ENCODE data around the gene SLC25A21. TPM values are rescaled to one million over a fixed set of nuclear protein-coding genes. Genes with fewer than 3 reads are reported as not detected.

The SLC25A21 gene
- total RNA-seq, 5 donors from 2014 or later (not counting 1 experiment from before 2014, with no cell fraction given), result not detected

DNA sequence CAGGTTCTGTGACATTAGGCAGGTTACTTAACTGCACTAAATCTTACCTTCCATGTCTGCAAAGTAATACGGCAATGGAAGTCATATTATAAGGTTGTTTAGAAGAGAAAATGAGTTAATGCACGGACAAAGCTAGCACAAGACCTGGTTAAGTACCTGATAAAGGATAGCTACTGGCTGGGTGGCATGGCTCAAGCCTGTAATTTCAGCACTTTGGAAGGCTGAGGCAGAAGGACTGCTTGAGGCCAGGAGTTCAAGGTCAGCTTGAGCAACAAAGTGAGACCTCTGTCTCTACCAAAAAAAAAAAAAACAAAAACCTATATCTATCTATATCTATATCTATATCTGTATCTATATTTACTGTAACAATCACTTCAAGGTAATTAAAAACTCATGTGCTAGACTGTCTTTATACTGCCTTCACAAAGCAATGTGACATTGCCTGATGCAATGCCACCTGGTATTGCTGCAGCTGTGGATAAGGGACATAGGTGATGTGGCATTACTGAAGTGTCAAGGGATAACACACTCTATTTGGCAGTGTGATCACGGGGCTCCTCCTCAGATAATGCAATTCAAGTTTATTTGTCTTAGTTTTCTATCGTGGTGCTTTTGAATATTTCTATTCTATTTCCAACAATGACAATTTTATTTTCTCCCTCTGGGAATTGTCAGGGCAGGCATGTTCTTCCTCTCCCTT, 403.6 kb downstream of the SLC25A21 start:
- no peak overlapping the region for H3K27ac Mint-ChIP-seq
- ChIA-PET CTCF (no interaction called here), POLR2A (interaction anchor here in 1 of 2 donors (0.6 kb wide), 1 partner anchor 14 kb away, joined by 4 read pairs; no protein-coding TSS in a partner anchor)
- ATAC-seq (replicated peaks in 1 of 4) (no peak), DNase-seq (no peak)
- H3K4me3 Mint-ChIP-seq, result no peak overlapping the region
- Histone ChIP-seq H3K9me3 (no peaks in the 10 kb centered on the region), H3K27ac (ENCODE audit: low read length) (no peak overlapping the region), H3K4me1 (ENCODE audit: control insufficient read depth in 1 of 2, extremely low read depth in 1 of 2, insufficient read depth in 2 of 2, low read length in 2 of 2) (no peaks in the 10 kb centered on the region), H3K36me3 (ENCODE audit: control insufficient read depth in 2 of 2, extremely low read depth in 1 of 2, insufficient read depth in 1 of 2, low read length in 1 of 2) (no peaks in the 10 kb centered on the region), H3K4me3 (ENCODE audit: control insufficient read depth in 1 of 2, extremely low read depth in 1 of 2, low read length in 1 of 2) (no peak overlapping the region), H3K27me3 (replicated peaks in 1 of 2; ENCODE audit: control insufficient read depth in 2 of 2, extremely low read depth in 1 of 2, insufficient read depth in 2 of 2, low read length in 1 of 2) (no peaks in the 10 kb centered on the region)
- H3K4me1 Mint-ChIP-seq, result no peaks in the 10 kb centered on the region
- 88% methylated on average over 1 of the region's 4 CpGs for WGBS (ENCODE audit: insufficient coverage)
- H3K36me3 Mint-ChIP-seq, result no peaks in the 10 kb centered on the region
- H3K27me3 Mint-ChIP-seq, result no peaks in the 10 kb centered on the region
- H3K9me3 Mint-ChIP-seq, result peaks cover 0 to 3% (median 3%) of the 10 kb centered on the region in 3 donors

DNA sequence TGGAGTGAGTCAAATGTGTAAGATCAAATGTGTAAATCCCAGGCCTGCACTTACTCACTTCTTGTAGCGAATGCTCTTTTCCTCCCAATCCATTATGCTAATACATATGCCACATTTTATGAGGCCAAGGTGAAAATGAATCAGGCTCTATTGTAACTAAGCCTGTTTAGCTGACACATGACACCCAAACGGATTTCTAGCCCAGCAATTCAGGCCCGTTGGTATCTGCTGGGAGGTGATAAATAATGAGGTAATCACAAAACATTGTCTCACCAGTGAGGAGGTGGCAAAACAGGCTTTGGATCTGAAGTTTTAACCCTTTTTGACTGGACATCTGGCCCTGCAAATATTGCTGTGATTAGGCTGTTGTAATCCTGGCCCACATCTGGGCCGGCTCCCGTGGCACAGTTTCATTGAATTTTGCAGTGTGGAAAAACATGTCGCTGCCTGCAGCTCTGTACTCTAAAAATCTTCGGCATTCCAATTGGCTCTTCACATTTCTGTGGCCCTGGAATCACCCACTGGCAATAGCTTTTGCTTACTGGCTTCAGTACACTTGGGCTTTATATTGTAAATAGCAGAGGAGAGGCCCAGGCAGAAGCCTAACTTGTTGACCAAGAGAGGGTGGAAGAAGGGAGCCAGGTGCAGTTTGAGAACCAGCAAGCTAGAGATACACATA, 404.7 kb downstream of the SLC25A21 start:
- no peaks in the 10 kb centered on the region for H3K4me1 Mint-ChIP-seq

DNA sequence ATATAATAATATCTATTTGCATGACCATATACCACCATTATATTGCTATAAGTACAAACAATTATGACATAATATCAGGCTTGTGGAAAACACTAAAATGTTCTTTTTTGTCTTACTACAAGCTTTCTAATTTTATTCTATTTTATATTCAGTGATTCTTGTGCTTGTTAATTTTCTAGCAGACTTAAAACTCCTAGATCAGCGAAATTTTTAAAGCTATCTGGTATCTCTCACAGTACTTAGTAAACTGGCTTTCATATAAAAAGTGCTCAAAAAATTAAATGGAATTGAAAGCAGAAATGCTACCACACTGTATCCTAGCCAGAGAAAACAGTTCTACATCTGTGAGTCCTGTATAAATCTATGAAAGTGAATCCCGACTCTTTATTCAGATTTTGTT, 405.4 kb downstream of the SLC25A21 start:
- no peak for ATAC-seq (replicated peaks in 1 of 4)
- WGBS (ENCODE audit: insufficient coverage), result 100% methylated on average over 1 of the region's 2 CpGs
- no peaks in the 10 kb centered on the region for H3K27me3 Mint-ChIP-seq
- no peaks in the 10 kb centered on the region for H3K9me3 ChIP-seq
- no peaks in the 10 kb centered on the region for H3K36me3 ChIP-seq (ENCODE audit: control insufficient read depth in 2 of 2, extremely low read depth in 1 of 2, insufficient read depth in 1 of 2, low read length in 1 of 2)
- no peak overlapping the region for H3K27ac ChIP-seq (ENCODE audit: low read length)
- H3K4me3 ChIP-seq (ENCODE audit: control insufficient read depth in 1 of 2, extremely low read depth in 1 of 2, low read length in 1 of 2), result no peak overlapping the region
- no peak overlapping the region for H3K27ac Mint-ChIP-seq
- H3K9me3 Mint-ChIP-seq, result peaks cover 0 to 3% (median 3%) of the 10 kb centered on the region in 3 donors
- no peaks in the 10 kb centered on the region for H3K4me1 ChIP-seq (ENCODE audit: control insufficient read depth in 1 of 2, extremely low read depth in 1 of 2, insufficient read depth in 2 of 2, low read length in 2 of 2)
- ChIA-PET CTCF (no interaction called here), POLR2A (interaction anchor here in 1 of 2 donors (0.5 kb wide), 1 partner anchor 767 kb away, joined by 3 read pairs; no protein-coding TSS in a partner anchor)
- DNase-seq, result no peak
- H3K4me1 Mint-ChIP-seq, result no peaks in the 10 kb centered on the region
- H3K4me3 Mint-ChIP-seq, result no peak overlapping the region
- H3K36me3 Mint-ChIP-seq, result no peaks in the 10 kb centered on the region
- H3K27me3 ChIP-seq (replicated peaks in 1 of 2; ENCODE audit: control insufficient read depth in 2 of 2, extremely low read depth in 1 of 2, insufficient read depth in 2 of 2, low read length in 1 of 2), result no peaks in the 10 kb centered on the region

More for the DNA sequence above, 404.7 kb downstream of the SLC25A21 start:
- no peaks in the 10 kb centered on the region for H3K27me3 Mint-ChIP-seq
- ChIA-PET CTCF (no interaction called here), POLR2A (no interaction called here)
- Histone ChIP-seq H3K4me3 (ENCODE audit: control insufficient read depth in 1 of 2, extremely low read depth in 1 of 2, low read length in 1 of 2) (no peak overlapping the region), H3K4me1 (ENCODE audit: control insufficient read depth in 1 of 2, extremely low read depth in 1 of 2, insufficient read depth in 2 of 2, low read length in 2 of 2) (no peaks in the 10 kb centered on the region), H3K36me3 (ENCODE audit: control insufficient read depth in 2 of 2, extremely low read depth in 1 of 2, insufficient read depth in 1 of 2, low read length in 1 of 2) (no peaks in the 10 kb centered on the region), H3K27me3 (replicated peaks in 1 of 2; ENCODE audit: control insufficient read depth in 2 of 2, extremely low read depth in 1 of 2, insufficient read depth in 2 of 2, low read length in 1 of 2) (no peaks in the 10 kb centered on the region), H3K9me3 (no peaks in the 10 kb centered on the region), H3K27ac (ENCODE audit: low read length) (no peak overlapping the region)
- no peak overlapping the region for H3K27ac Mint-ChIP-seq
- no peak for DNase-seq
- 87% methylated on average over 5 of the region's 7 CpGs for WGBS (ENCODE audit: insufficient coverage)
- no peak overlapping the region for H3K4me3 Mint-ChIP-seq
- no peak for ATAC-seq (replicated peaks in 1 of 4)
- no peaks in the 10 kb centered on the region for H3K36me3 Mint-ChIP-seq
- peaks cover 0 to 3% (median 3%) of the 10 kb centered on the region in 3 donors for H3K9me3 Mint-ChIP-seq

DNA sequence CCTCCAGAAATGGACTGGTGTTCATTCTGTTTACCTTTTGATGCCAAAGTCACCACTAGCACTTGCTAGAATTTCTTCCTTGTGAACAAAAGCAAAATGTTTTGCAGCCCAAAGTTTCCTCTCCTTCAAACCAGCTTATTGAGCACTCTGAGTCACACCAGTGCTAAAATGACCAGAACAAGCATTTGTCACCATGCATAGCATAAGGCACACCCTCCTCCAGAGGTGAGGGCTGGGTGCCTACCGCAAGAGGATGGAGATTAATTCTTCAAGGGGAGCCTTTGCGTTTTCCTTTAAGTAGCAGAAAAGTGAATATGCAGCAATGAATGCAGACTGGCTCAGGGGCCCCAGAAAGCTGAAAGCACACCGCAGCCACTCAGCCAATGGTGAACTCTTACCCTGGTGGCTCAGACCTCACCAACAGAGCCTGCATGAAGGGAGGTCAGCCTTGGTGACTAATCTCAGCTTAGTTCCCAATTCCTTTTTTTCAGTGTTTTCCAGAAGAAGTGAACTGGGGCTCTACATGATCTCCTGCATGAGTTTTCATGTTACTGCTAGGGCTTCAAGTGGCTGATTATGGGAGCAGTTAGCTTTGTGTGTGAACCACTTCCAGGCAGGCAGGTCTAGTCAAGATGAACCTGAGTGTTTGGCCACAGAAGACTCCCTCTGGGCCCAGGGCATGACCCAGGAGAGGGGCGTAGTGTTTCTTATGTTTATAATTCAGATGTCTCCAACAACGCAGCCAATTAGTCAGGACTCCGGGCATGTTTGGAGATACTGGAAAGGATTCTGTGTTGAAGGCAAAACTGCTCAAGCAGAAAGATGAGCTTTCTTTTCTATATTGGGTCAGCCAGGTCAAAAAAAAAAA, 414.4 kb downstream of the SLC25A21 start:
- DNase-seq, result no peak
- peaks cover 7 to 14% (median 11%) of the 10 kb centered on the region in 3 donors for H3K9me3 Mint-ChIP-seq
- no peaks in the 10 kb centered on the region for H3K4me1 ChIP-seq (ENCODE audit: control insufficient read depth in 1 of 2, extremely low read depth in 1 of 2, insufficient read depth in 2 of 2, low read length in 2 of 2)
- no peak overlapping the region for H3K27ac Mint-ChIP-seq
- H3K27me3 ChIP-seq (replicated peaks in 1 of 2; ENCODE audit: control insufficient read depth in 2 of 2, extremely low read depth in 1 of 2, insufficient read depth in 2 of 2, low read length in 1 of 2), result no peaks in the 10 kb centered on the region
- H3K4me3 ChIP-seq (ENCODE audit: control insufficient read depth in 1 of 2, extremely low read depth in 1 of 2, low read length in 1 of 2), result no peak overlapping the region
- ChIA-PET POLR2A (no interaction called here), CTCF (interaction anchor here in 1 of 2 donors (0.6 kb wide), 1 partner anchor 1202 kb away, joined by 7 read pairs; no protein-coding TSS in a partner anchor)
- 86% methylated on average over 4 of the region's 6 CpGs for WGBS (ENCODE audit: insufficient coverage)
- H3K27me3 Mint-ChIP-seq, result no peaks in the 10 kb centered on the region
- no peaks in the 10 kb centered on the region for H3K36me3 ChIP-seq (ENCODE audit: control insufficient read depth in 2 of 2, extremely low read depth in 1 of 2, insufficient read depth in 1 of 2, low read length in 1 of 2)
- H3K36me3 Mint-ChIP-seq, result no peaks in the 10 kb centered on the region
- H3K9me3 ChIP-seq, result no peaks in the 10 kb centered on the region
- H3K27ac ChIP-seq (ENCODE audit: low read length), result no peak overlapping the region
- H3K4me3 Mint-ChIP-seq, result no peak overlapping the region
- no peaks in the 10 kb centered on the region for H3K4me1 Mint-ChIP-seq
- ATAC-seq (replicated peaks in 1 of 4), result no peak

DNA sequence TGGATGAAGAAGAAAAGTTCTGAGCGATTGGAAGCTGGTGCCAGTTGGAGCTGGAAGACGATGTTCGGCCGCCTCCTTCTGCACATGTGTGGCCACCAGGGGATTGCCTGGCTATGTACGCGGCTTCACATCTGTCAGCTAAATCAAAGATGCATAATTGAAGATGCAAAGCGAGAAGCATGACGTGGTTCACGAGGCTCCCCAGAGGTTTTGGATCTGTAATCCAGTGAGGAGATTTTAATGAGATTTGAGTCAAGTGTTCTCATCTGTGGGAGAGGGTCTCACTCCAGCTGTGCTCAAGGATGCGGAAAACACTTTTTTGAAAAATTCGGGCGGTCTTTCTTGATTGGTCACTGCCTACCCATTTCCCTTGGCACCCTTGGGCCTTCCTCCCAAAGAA, 416.2 kb downstream of the SLC25A21 start:
- H3K9me3 Mint-ChIP-seq, result peaks cover 11 to 21% (median 15%) of the 10 kb centered on the region in 3 donors

DNA sequence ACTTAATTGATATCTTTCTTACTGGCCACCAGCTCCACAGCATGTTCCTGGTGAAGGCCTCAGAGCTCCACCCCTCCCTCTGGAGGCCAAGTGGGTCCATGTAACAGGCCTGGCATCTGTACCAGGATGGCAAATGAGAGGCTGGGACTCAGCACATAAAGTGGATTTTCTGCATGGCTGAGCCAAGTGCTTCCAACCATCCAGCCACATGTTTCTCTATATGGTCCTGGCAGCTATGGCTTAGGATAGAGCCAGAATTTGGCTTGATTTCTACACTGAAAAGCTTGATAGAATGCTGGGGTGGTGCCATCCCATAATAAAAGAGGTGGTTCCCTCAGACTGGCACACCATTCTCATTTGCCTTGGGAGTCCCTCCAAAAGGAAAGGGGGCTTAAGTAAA, 416.6 kb downstream of the SLC25A21 start:
- Histone ChIP-seq H3K4me3 (ENCODE audit: control insufficient read depth in 1 of 2, extremely low read depth in 1 of 2, low read length in 1 of 2) (no peak overlapping the region), H3K36me3 (ENCODE audit: control insufficient read depth in 2 of 2, extremely low read depth in 1 of 2, insufficient read depth in 1 of 2, low read length in 1 of 2) (no peaks in the 10 kb centered on the region), H3K4me1 (ENCODE audit: control insufficient read depth in 1 of 2, extremely low read depth in 1 of 2, insufficient read depth in 2 of 2, low read length in 2 of 2) (no peaks in the 10 kb centered on the region), H3K27me3 (replicated peaks in 1 of 2; ENCODE audit: control insufficient read depth in 2 of 2, extremely low read depth in 1 of 2, insufficient read depth in 2 of 2, low read length in 1 of 2) (no peaks in the 10 kb centered on the region), H3K9me3 (no peaks in the 10 kb centered on the region), H3K27ac (ENCODE audit: low read length) (no peak overlapping the region)
- ChIA-PET CTCF (no interaction called here), POLR2A (no interaction called here)
- no peaks in the 10 kb centered on the region for H3K36me3 Mint-ChIP-seq
- no peaks in the 10 kb centered on the region for H3K27me3 Mint-ChIP-seq
- no peaks in the 10 kb centered on the region for H3K4me1 Mint-ChIP-seq
- peaks cover 11 to 21% (median 15%) of the 10 kb centered on the region in 3 donors for H3K9me3 Mint-ChIP-seq
- no peak for ATAC-seq (replicated peaks in 1 of 4)
- no peak overlapping the region for H3K4me3 Mint-ChIP-seq
- DNase-seq, result no peak
- no peak overlapping the region for H3K27ac Mint-ChIP-seq

More for the DNA sequence above, 416.2 kb downstream of the SLC25A21 start:
- no peak for DNase-seq
- H3K9me3 ChIP-seq, result no peaks in the 10 kb centered on the region
- ATAC-seq (replicated peaks in 1 of 4), result no peak
- ChIA-PET POLR2A (no interaction called here), CTCF (no interaction called here)
- H3K27ac ChIP-seq (ENCODE audit: low read length), result no peak overlapping the region
- no peaks in the 10 kb centered on the region for H3K27me3 ChIP-seq (replicated peaks in 1 of 2; ENCODE audit: control insufficient read depth in 2 of 2, extremely low read depth in 1 of 2, insufficient read depth in 2 of 2, low read length in 1 of 2)
- 89% methylated on average over 9 of the region's 12 CpGs for WGBS (ENCODE audit: insufficient coverage)
- no peaks in the 10 kb centered on the region for H3K4me1 ChIP-seq (ENCODE audit: control insufficient read depth in 1 of 2, extremely low read depth in 1 of 2, insufficient read depth in 2 of 2, low read length in 2 of 2)
- no peaks in the 10 kb centered on the region for H3K36me3 Mint-ChIP-seq
- no peaks in the 10 kb centered on the region for H3K4me1 Mint-ChIP-seq
- H3K27ac Mint-ChIP-seq, result no peak overlapping the region
- no peaks in the 10 kb centered on the region for H3K36me3 ChIP-seq (ENCODE audit: control insufficient read depth in 2 of 2, extremely low read depth in 1 of 2, insufficient read depth in 1 of 2, low read length in 1 of 2)
- H3K4me3 Mint-ChIP-seq, result no peak overlapping the region
- H3K4me3 ChIP-seq (ENCODE audit: control insufficient read depth in 1 of 2, extremely low read depth in 1 of 2, low read length in 1 of 2), result no peak overlapping the region
- no peaks in the 10 kb centered on the region for H3K27me3 Mint-ChIP-seq
